Type B pancreatic cell (in vitro differentiated cells): Measurements from ENCODE around the gene CEP20. TPM values are rescaled to one million over a fixed set of nuclear protein-coding genes. Genes with fewer than 3 reads are reported as not detected.

Experiments used
- DNase-seq: peaks from one replicate; pipeline ENCODE4 v3.0.0; 2021; ENCODE audit warnings: mixed read lengths; ENCODE audit not compliant: unreplicated experiment; ENCODE audit errors: extremely low spot score
- H3K27ac Mint-ChIP-seq: 2 replicates; pipeline ENCODE4 v1.8.0; 2021; ENCODE audit warnings: mild to moderate bottlenecking, mixed read lengths
- H3K27me3 Mint-ChIP-seq: 2 replicates; pipeline ENCODE4 v1.8.0; 2021; ENCODE audit warnings: mixed read lengths
- H3K36me3 Mint-ChIP-seq: 2 replicates; pipeline ENCODE4 v1.8.0; 2021; ENCODE audit warnings: mixed read lengths
- H3K4me1 Mint-ChIP-seq: one replicate; pipeline ENCODE4 v1.8.0; 2021; ENCODE audit warnings: mixed read lengths; ENCODE audit not compliant: unreplicated experiment
- H3K4me3 Mint-ChIP-seq: 2 replicates; pipeline ENCODE4 v1.8.0; 2021; ENCODE audit warnings: mild to moderate bottlenecking, mixed read lengths
- H3K9me3 Mint-ChIP-seq: 2 replicates; pipeline ENCODE4 v1.8.0; 2021; ENCODE audit warnings: mixed read lengths
- total RNA-seq: library from RNA; stranded (reverse); gene quantifications from 2 replicates; pipeline ENCODE4 v1.2.1, GENCODE V29; 2021; ENCODE audit warnings: low replicate concordance
- TF ChIP-seq, protein P1 (sequence below): fragments of 200-600 bp; sonication (generic); conservative IDR thresholded peaks from 2 replicates; pipeline ENCODE4 v1.5.0; 2021; ENCODE audit warnings: antibody characterized with exemption, mild to moderate bottlenecking

CEP20 gene
- total RNA-seq, 1 donor from 2014 or later: 25.4 TPM

- no peak for DNase-seq
- H3K4me3 Mint-ChIP-seq: no peak overlapping the region
- TF ChIP-seq, protein P1, sequence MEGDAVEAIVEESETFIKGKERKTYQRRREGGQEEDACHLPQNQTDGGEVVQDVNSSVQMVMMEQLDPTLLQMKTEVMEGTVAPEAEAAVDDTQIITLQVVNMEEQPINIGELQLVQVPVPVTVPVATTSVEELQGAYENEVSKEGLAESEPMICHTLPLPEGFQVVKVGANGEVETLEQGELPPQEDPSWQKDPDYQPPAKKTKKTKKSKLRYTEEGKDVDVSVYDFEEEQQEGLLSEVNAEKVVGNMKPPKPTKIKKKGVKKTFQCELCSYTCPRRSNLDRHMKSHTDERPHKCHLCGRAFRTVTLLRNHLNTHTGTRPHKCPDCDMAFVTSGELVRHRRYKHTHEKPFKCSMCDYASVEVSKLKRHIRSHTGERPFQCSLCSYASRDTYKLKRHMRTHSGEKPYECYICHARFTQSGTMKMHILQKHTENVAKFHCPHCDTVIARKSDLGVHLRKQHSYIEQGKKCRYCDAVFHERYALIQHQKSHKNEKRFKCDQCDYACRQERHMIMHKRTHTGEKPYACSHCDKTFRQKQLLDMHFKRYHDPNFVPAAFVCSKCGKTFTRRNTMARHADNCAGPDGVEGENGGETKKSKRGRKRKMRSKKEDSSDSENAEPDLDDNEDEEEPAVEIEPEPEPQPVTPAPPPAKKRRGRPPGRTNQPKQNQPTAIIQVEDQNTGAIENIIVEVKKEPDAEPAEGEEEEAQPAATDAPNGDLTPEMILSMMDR: no peak
- H3K27ac Mint-ChIP-seq: no peak overlapping the region
- no peaks in the 10 kb centered on the region for H3K36me3 Mint-ChIP-seq
- no peaks in the 10 kb centered on the region for H3K27me3 Mint-ChIP-seq
- no peaks in the 10 kb centered on the region for H3K9me3 Mint-ChIP-seq
- H3K4me1 Mint-ChIP-seq: no peaks in the 10 kb centered on the region
Measured at GRCh38 chr16:15903960-15904359, 15.6 kb upstream of the CEP20 start.

DNA sequence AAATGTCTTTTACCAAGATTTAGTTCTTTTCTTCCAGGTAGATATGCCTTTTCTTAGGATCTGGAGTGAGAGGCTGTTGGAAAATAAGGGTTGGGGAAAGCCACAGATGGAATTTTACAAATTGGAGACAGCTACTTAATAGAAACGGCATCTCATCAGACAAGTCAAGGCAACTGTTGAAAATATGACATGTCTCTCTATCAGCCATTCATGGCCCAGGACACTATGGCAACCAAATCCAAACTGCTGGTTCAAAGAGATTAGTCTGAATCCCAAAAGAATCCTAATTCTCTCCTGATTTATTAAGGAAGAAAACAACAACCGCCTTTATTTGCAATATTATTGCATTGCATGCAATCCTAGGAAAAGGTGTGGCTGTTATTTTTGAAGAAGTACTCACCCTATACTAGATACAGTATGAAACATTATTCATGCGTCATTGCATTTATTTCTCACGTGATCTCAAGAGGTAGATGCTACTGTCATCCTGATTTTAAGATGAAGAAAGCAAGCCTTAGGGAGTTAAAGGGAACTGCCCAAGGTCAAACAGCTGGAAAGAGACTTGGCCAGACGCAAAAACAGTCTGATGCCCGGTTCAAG lies 12.6 kb upstream of the CEP20 start:
- Mint-ChIP-seq H3K4me3 (no peak overlapping the region), H3K4me1 (peaks cover 4% of the 10 kb centered on the region), H3K9me3 (no peaks in the 10 kb centered on the region), H3K27ac (no peak overlapping the region), H3K27me3 (no peaks in the 10 kb centered on the region), H3K36me3 (no peaks in the 10 kb centered on the region)
- TF ChIP-seq, protein P1: no peak
- DNase-seq: no peak

DNA sequence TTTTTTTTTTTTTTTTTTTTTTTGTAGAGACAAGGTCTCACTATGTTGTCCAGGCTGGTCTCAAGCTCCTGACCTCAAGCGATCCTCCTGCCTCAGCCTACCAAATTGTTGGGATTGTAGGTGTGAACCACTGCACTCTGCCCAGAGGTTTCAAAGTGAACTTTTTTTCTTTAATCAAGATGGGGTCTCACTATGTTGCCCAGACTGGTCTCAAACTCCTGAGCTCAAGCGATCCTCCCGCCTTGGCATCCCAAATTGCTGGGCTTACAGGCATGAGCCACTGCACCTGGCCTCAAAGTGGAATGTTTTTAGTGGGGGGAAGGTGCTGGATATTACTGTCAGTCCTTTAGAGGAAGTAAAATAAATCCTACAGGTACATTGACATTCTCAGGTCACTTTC lies 12.0 kb upstream of the CEP20 start:
- no peak for DNase-seq
- Mint-ChIP-seq H3K4me1 (peaks cover 4% of the 10 kb centered on the region), H3K27ac (no peak overlapping the region), H3K27me3 (no peaks in the 10 kb centered on the region), H3K36me3 (no peaks in the 10 kb centered on the region), H3K9me3 (no peaks in the 10 kb centered on the region), H3K4me3 (no peak overlapping the region)
- TF ChIP-seq, protein P1: no peak

DNA sequence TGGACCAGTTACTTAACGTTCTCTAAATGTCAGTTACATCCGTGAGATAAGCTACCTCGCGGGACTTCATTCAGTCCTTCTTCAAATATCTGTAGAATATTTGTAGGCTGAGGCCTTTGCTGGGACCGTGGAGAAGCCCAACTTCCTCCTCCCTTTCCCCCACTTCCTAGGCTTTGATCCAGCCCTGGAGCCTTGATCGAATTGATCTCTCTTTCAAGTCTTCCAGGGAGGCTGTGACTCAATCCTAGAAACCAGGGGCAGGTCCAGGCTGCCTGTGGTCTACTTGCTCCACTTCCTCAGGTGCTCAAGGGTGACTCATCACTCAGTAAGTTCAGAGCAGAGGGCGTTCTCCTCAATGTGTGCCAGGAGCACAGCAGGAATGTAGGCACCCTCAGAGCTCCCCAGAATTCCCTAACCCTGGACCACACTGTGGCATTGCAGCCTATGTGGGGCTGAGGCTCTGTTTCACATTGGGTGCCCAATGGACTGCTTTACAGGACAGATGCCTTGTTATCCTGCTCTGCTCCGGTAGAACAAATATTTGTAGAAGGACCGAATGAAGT lies 11.2 kb upstream of the CEP20 start:
- DNase-seq: no peak
- Mint-ChIP-seq H3K4me1 (peaks cover 4% of the 10 kb centered on the region), H3K27me3 (no peaks in the 10 kb centered on the region), H3K9me3 (no peaks in the 10 kb centered on the region), H3K36me3 (no peaks in the 10 kb centered on the region), H3K27ac (peak overlapping the region; percentile 41), H3K4me3 (no peak overlapping the region)
- TF ChIP-seq, protein P1: no peak

GRCh38 chr16:15898654-15899053 lies 10.3 kb upstream of the CEP20 start:
- H3K27ac Mint-ChIP-seq: no peak overlapping the region

More at GRCh38 chr16:15898654-15899053, 10.3 kb upstream of the CEP20 start:
- H3K9me3 Mint-ChIP-seq: no peaks in the 10 kb centered on the region
- no peak overlapping the region for H3K4me3 Mint-ChIP-seq
- TF ChIP-seq, protein P1: no peak
- H3K4me1 Mint-ChIP-seq: peaks cover 4% of the 10 kb centered on the region
- no peaks in the 10 kb centered on the region for H3K27me3 Mint-ChIP-seq
- no peak for DNase-seq
- H3K36me3 Mint-ChIP-seq: no peaks in the 10 kb centered on the region
